Keratinocyte (primary cell): ENCODE measurements around the gene KRTAP10-11. TPM values are rescaled to one million over a fixed set of nuclear protein-coding genes. Genes with fewer than 3 reads are reported as not detected.

Source experiments
- DNase-seq: peaks from one replicate; pipeline ENCODE4 v3.0.0-alpha.2; 2011; ENCODE audit warnings: low read depth, missing footprints, low spot score
- FAIRE-seq: peaks from 2 replicates; lab custom pipeline; 2011; peaks lifted over from hg19 to GRCh38; lab: Jason Lieb, UNC
- H2AFZ ChIP-seq: 2 replicates; pipeline ENCODE4 v1.6.0; 2012; ENCODE audit warnings: low read length, control low read depth, inconsistent platforms; ENCODE audit not compliant: control insufficient read depth
- H3K27ac ChIP-seq: 2 replicates; pipeline ENCODE4 v1.5.1; 2011; ENCODE audit warnings: low read length; ENCODE audit not compliant: control insufficient read depth, insufficient read depth
- H3K27me3 ChIP-seq: 3 replicates; pipeline ENCODE4 v1.6.0; 2011; ENCODE audit warnings: low read length; ENCODE audit not compliant: control insufficient read depth, insufficient read depth; ENCODE audit errors: extremely low read depth
- H3K36me3 ChIP-seq, 2 experiments: 2 replicates in 1 of 2; 3 replicates in 1 of 2; pipeline ENCODE4 v1.5.1; 2011; ENCODE audit warnings: low read length in 2 of 2, mild to moderate bottlenecking in 1 of 2; ENCODE audit not compliant: control insufficient read depth in 2 of 2, insufficient read depth in 2 of 2; ENCODE audit errors: extremely low read depth in 1 of 2
- H3K4me1 ChIP-seq: 3 replicates; pipeline ENCODE4 v1.5.1; 2011; ENCODE audit warnings: low read length; ENCODE audit not compliant: control insufficient read depth, insufficient read depth; ENCODE audit errors: extremely low read depth
- H3K4me2 ChIP-seq: 3 replicates; pipeline ENCODE4 v1.6.0; 2011; ENCODE audit warnings: low read depth, low read length; ENCODE audit not compliant: control insufficient read depth, insufficient read depth; ENCODE audit errors: extremely low read depth
- H3K4me3 ChIP-seq, 3 experiments: fragments of 200-600 bp in 1 of 3; sonication (generic) in 1 of 3; 2 replicates in 2 of 3; 3 replicates in 1 of 3; pipeline ENCODE4 v1.5.1; 2011 to 2016; ENCODE audit warnings: low read length in 3 of 3, mild to moderate bottlenecking in 3 of 3, control low read depth in 2 of 3, inconsistent platforms in 1 of 3, low read depth in 1 of 3, mixed read lengths in 1 of 3, mixed run types in 1 of 3, moderate library complexity in 1 of 3; ENCODE audit not compliant: control insufficient read depth in 2 of 3, insufficient read depth in 2 of 3; ENCODE audit errors: extremely low read depth in 1 of 3
- H3K79me2 ChIP-seq: 2 replicates; pipeline ENCODE4 v1.6.0; 2012; ENCODE audit warnings: low read length; ENCODE audit not compliant: control insufficient read depth, insufficient read depth
- H3K9ac ChIP-seq: 3 replicates; pipeline ENCODE4 v1.6.0; 2011; ENCODE audit warnings: low read length; ENCODE audit not compliant: control insufficient read depth, insufficient read depth; ENCODE audit errors: extremely low read depth
- H3K9me1 ChIP-seq: 3 replicates; pipeline ENCODE4 v1.6.0; 2011; ENCODE audit warnings: low read length; ENCODE audit not compliant: control insufficient read depth, insufficient read depth; ENCODE audit errors: extremely low read depth
- H3K9me3 ChIP-seq: 2 replicates; pipeline ENCODE4 v1.5.1; 2012; ENCODE audit warnings: low read depth, low read length; ENCODE audit not compliant: control insufficient read depth
- H4K20me1 ChIP-seq: 3 replicates; pipeline ENCODE4 v1.6.0; 2011; ENCODE audit warnings: low read length; ENCODE audit not compliant: control insufficient read depth, insufficient read depth; ENCODE audit errors: extremely low read depth
- CTCF ChIP-seq, 3 experiments: IDR thresholded peaks in 1 of 3; conservative IDR thresholded peaks in 1 of 3; optimal IDR thresholded peaks in 1 of 3; 2 replicates in 2 of 3; 3 replicates in 1 of 3; pipeline versions ENCODE3 to v1.5.1; 2011; ENCODE audit warnings: low read length in 3 of 3, mild to moderate bottlenecking in 3 of 3, moderate library complexity in 2 of 3, control low read depth in 1 of 3, inconsistent platforms in 1 of 3; ENCODE audit not compliant: insufficient read depth in 2 of 3; ENCODE audit errors: extremely low read depth in 1 of 3
- EZH2 ChIP-seq: IDR thresholded peaks from one replicate; pipeline ENCODE4 v1.6.1; 2012; ENCODE audit warnings: inconsistent platforms, mild to moderate bottlenecking, low read length, moderate library complexity
- dilution Hi-C: fragments of 300-500 bp; cut with MboI; formaldehyde crosslinking; loops from one replicate; pipeline ENCODE4 v1.7.0; 2020; ENCODE audit warnings: low sequenced_read_pairs; ENCODE audit not compliant: extremely low pct_ligation_motif_present
- polyA plus RNA-seq, 5 experiments: library from polyadenylated mRNA; depleted of rRNA in 3 of 5; stranded (reverse) in 3 of 5; stranded (forward) in 1 of 5; unstranded in 1 of 5; fragments of >200 nt; gene quantifications; 1 replicate in 1 of 5; 2 replicates in 3 of 5; 3 replicates in 1 of 5; pipeline versions ENCODE4 v1.2.1 to v1.2.3, GENCODE V29; 2011 to 2012; ENCODE audit warnings: missing spikeins in 2 of 5, low read depth in 1 of 5, low replicate concordance in 1 of 5

Gene KRTAP10-11
- polyA plus RNA-seq, 1 donor (not counting 4 experiments of a cell fraction or from before 2014, with no cell fraction given), result not detected

- Histone ChIP-seq H3K27me3 (peaks cover 19% of the 10 kb centered on the region), H3K27ac (no peak overlapping the region)
- FAIRE-seq, result no peak
These were observed 30.7 kb upstream of the KRTAP10-11 start for GRCh38 chr21:44615466-44615865.

GRCh38 chr21:44615911-44616590 lies 30.2 kb upstream of the KRTAP10-11 start:
- Histone ChIP-seq H3K9ac (no peak overlapping the region), H2AFZ (no peak overlapping the region), H3K4me1 (peaks cover 7% of the 10 kb centered on the region), H4K20me1 (no peaks in the 10 kb centered on the region), H3K79me2 (no peaks in the 10 kb centered on the region), H3K36me3 (no peaks in the 10 kb centered on the region), H3K27me3 (peaks cover 19% of the 10 kb centered on the region), H3K27ac (no peak overlapping the region), H3K9me1 (no peaks in the 10 kb centered on the region), H3K9me3 (peaks cover 9% of the 10 kb centered on the region), H3K4me2 (peak overlapping the region; percentile 56), H3K4me3 (no peak overlapping the region)
- DNase-seq (no peak), FAIRE-seq (no peak)
- TF ChIP-seq EZH2, result no peak
- TF ChIP-seq CTCF (optimal IDR thresholded peaks at IDR 0.05 in 1 of 3, IDR thresholded peaks at IDR 0.05 in 1 of 3, conservative IDR thresholded peaks at IDR 0.05 in 1 of 3; ENCODE audit: extremely low read depth in 1 of 3, insufficient read depth in 2 of 3, low read length in 3 of 3), result no peak
- dilution Hi-C loops, result no loop called here

More at GRCh38 chr21:44615466-44615865, 30.7 kb upstream of the KRTAP10-11 start:
- Histone ChIP-seq H3K4me2 (no peak overlapping the region), H3K79me2 (no peaks in the 10 kb centered on the region), H4K20me1 (no peaks in the 10 kb centered on the region), H3K4me1 (peaks cover 7% of the 10 kb centered on the region), H3K36me3 (no peaks in the 10 kb centered on the region), H2AFZ (no peak overlapping the region), H3K9me3 (peaks cover 9% of the 10 kb centered on the region), H3K9ac (no peak overlapping the region), H3K9me1 (no peaks in the 10 kb centered on the region), H3K4me3 (no peak overlapping the region)
- DNase-seq, result no peak
- TF ChIP-seq CTCF (optimal IDR thresholded peaks at IDR 0.05 in 1 of 3, IDR thresholded peaks at IDR 0.05 in 1 of 3, conservative IDR thresholded peaks at IDR 0.05 in 1 of 3; ENCODE audit: extremely low read depth in 1 of 3, insufficient read depth in 2 of 3, low read length in 3 of 3) (no peak), EZH2 (no peak)
- dilution Hi-C loops, result no loop called here
